Right lobe of liver (tissue), 4 donors: ENCODE results near the gene EDA.

ENCODE experiments used
- POLR2A ChIP-seq: fragments of 450-650 bp; IDR thresholded peaks from one replicate; pipeline ENCODE4 v1.6.1; 2017; ENCODE audit warnings: antibody characterized with exemption, mild to moderate bottlenecking
- TF ChIP-seq, protein P1 (sequence below), 4 donors: fragments of 200-600 bp in 3 of 4; fragments of 450-650 bp in 1 of 4; IDR thresholded peaks; one replicate each; pipeline versions ENCODE4 v1.5.1 to v1.8.0; 2016 to 2022; ENCODE audit warnings: antibody characterized with exemption in 4 of 4, mild to moderate bottlenecking in 2 of 4
- donor health status: DM: no; HTN: no; CAD: no.
- donor health status: DM: no; HTN: no; CAD: no.
- donor health status: DM: no; HTN: yes; CAD: no.

DNA sequence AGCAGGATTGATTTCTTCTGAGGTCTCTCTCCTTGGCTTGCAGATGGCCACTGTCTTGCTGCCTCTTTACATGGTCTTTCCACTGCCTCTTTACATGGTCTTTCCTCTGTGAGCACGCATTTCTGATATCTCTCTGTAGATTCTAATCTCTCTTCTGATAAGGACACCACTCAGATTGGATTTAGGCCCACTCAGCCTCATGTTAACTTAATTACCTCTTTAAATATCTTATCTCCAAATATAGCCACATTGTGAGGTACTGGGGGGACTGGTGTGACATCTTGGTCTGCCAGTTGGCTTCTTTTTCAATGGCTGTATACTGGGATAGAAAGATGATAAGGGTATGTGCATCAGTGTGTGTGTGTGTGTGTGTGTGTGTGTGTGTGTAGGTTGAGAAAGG lies 280.1 kb downstream of the EDA start:
- TF ChIP-seq, protein P1, sequence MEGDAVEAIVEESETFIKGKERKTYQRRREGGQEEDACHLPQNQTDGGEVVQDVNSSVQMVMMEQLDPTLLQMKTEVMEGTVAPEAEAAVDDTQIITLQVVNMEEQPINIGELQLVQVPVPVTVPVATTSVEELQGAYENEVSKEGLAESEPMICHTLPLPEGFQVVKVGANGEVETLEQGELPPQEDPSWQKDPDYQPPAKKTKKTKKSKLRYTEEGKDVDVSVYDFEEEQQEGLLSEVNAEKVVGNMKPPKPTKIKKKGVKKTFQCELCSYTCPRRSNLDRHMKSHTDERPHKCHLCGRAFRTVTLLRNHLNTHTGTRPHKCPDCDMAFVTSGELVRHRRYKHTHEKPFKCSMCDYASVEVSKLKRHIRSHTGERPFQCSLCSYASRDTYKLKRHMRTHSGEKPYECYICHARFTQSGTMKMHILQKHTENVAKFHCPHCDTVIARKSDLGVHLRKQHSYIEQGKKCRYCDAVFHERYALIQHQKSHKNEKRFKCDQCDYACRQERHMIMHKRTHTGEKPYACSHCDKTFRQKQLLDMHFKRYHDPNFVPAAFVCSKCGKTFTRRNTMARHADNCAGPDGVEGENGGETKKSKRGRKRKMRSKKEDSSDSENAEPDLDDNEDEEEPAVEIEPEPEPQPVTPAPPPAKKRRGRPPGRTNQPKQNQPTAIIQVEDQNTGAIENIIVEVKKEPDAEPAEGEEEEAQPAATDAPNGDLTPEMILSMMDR (IDR thresholded peaks at IDR 0.05) = no peak
- no peak for TF ChIP-seq POLR2A
